Neural progenitor cell (in vitro differentiated cells): ENCODE results near the gene HIVEP2.

ENCODE experiments used
- EZH2 ChIP-seq: fragments of 200-600 bp; sonication (generic); IDR thresholded peaks from 2 replicates; pipeline ENCODE4 v1.6.1; 2017; ENCODE audit warnings: antibody characterized with exemption, mild to moderate bottlenecking, moderate library complexity
- TF ChIP-seq, protein P1 (sequence below): fragments of 200-600 bp; sonication (generic); IDR thresholded peaks from 2 replicates; pipeline ENCODE4 v1.5.1; 2017; ENCODE audit warnings: antibody characterized with exemption, mild to moderate bottlenecking

- TF ChIP-seq, protein P1, sequence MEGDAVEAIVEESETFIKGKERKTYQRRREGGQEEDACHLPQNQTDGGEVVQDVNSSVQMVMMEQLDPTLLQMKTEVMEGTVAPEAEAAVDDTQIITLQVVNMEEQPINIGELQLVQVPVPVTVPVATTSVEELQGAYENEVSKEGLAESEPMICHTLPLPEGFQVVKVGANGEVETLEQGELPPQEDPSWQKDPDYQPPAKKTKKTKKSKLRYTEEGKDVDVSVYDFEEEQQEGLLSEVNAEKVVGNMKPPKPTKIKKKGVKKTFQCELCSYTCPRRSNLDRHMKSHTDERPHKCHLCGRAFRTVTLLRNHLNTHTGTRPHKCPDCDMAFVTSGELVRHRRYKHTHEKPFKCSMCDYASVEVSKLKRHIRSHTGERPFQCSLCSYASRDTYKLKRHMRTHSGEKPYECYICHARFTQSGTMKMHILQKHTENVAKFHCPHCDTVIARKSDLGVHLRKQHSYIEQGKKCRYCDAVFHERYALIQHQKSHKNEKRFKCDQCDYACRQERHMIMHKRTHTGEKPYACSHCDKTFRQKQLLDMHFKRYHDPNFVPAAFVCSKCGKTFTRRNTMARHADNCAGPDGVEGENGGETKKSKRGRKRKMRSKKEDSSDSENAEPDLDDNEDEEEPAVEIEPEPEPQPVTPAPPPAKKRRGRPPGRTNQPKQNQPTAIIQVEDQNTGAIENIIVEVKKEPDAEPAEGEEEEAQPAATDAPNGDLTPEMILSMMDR: no peak
- no peak for TF ChIP-seq EZH2
Observed at GRCh38 chr6:142861711-142862110, 83.3 kb downstream of the HIVEP2 start.
